Ovary (tissue), 9 donors: ENCODE measurements around the gene KATNB1. TPM values are rescaled to one million over a fixed set of nuclear protein-coding genes. Genes with fewer than 3 reads are reported as not detected.

ENCODE experiments used
- DNase-seq, 5 donors: peaks; one replicate each; pipeline ENCODE4 v3.0.0-alpha.2; 2019 to 2020
- H3K27ac ChIP-seq, 2 donors: fragments of 200-600 bp; one replicate each; pipeline versions ENCODE4 v1.5.1 to v1.8.0; 2019 to 2022
- H3K27me3 ChIP-seq: fragments of 200-600 bp; one replicate; pipeline ENCODE4 v1.8.0; 2022
- H3K36me3 ChIP-seq: fragments of 200-600 bp; sonication (generic); one replicate; pipeline ENCODE4 v1.5.1; 2019
- H3K4me1 ChIP-seq: one replicate; pipeline ENCODE4 v1.8.1; 2013; ENCODE audit warnings: mild to moderate bottlenecking, moderate library complexity; ENCODE audit not compliant: insufficient read depth
- H3K4me3 ChIP-seq: fragments of 200-600 bp; sonication (generic); one replicate; pipeline ENCODE4 v1.5.1; 2017
- H3K9me3 ChIP-seq, 2 donors: fragments of 200-600 bp in 1 of 2; sonication (generic) in 1 of 2; one replicate each; pipeline versions ENCODE4 v1.5.1 to v1.8.1; 2013 to 2019; ENCODE audit warnings: mild to moderate bottlenecking in 1 of 2, moderate library complexity in 1 of 2
- CTCF ChIP-seq, 3 donors: fragments of 450-650 bp in 2 of 3; fragments of 200-600 bp in 1 of 3; IDR thresholded peaks; one replicate each; pipeline versions ENCODE4 v1.5.1 to v1.8.0; 2016 to 2022; ENCODE audit warnings: antibody characterized with exemption in 3 of 3, mild to moderate bottlenecking in 1 of 3
- EP300 ChIP-seq: sonication (generic); formaldehyde crosslinking; IDR thresholded peaks from one replicate; pipeline ENCODE4 v1.6.1; 2017; ENCODE audit warnings: antibody characterized with exemption
- POLR2A ChIP-seq: fragments of 450-650 bp; IDR thresholded peaks from one replicate; pipeline ENCODE4 v1.6.1; 2017; ENCODE audit warnings: antibody characterized with exemption, mild to moderate bottlenecking, moderate library complexity
- WGBS, 3 donors: extraction: QIAGEN DNeasy Blood & Tissue Kit in 1 of 3; methylation state at CpG; one replicate each; pipeline versions ENCODE4 v1.1.5 to v1.1.7; 2013 to 2017; 5-methylcytosine and 5-hydroxymethylcytosine counted together
- intact Hi-C, 4 donors: fragments of 100-400 bp; cut with DNase I; formaldehyde crosslinking; loops; one replicate each; pipeline versions ENCODE4 v1.11.0 to v1.15.1; 2022 to 2023
- polyA plus RNA-seq, 2 donors: library from polyadenylated mRNA; stranded (reverse); fragments of 200-250 nt in 1 of 2; fragments of 350-450 nt in 1 of 2; fragmentation: Illumina TruSeq in 1 of 2; extraction: RNeasy Lipid Tissue Mini Kit (QIAGEN cat#74804) in 1 of 2; gene quantifications; one replicate each; pipeline ENCODE4 v1.2.3, GENCODE V29; 2013 to 2014
- total RNA-seq, 7 donors: library from RNA; depleted of rRNA in 2 of 7; stranded (reverse); fragments of >200 nt in 2 of 7; fragmentation: NEBNext Ultra II Directional in 3 of 7; extraction: Animal tissue kit (Norgen Biotek cat#: 25700) in 3 of 7; gene quantifications; one replicate each; pipeline versions ENCODE4 v1.1.0 to v1.2.4, GENCODE V29; 2016 to 2023
- donor health status: DM: no; HTN: no; CAD: no; lungs with moderate emphysema.
- donor health status: DM: no; HTN: no; CAD: no.
- donor health status: Bipolar disorder and iron deficiency.
- donor health status: DM: yes; HTN: yes; CAD: no.
- donor health status: DM: no; HTN: no; CAD: no.
- donor health status: DM: yes; HTN: yes; CAD: no.

Gene KATNB1
- total and polyA plus RNA-seq, 9 donors, result 3.4 to 20.2 (median 12.5) TPM

GRCh38 chr16:57786632-57787518, 51.3 kb downstream of the KATNB1 start:
- Histone ChIP-seq H3K4me1 (peaks cover 18% of the 10 kb centered on the region), H3K4me3 (no peak overlapping the region), H3K27me3 (no peaks in the 10 kb centered on the region), H3K36me3 (no peaks in the 10 kb centered on the region), H3K27ac (peak overlapping the region; percentile 18 to 45), H3K9me3 (no peaks in the 10 kb centered on the region)
- DNase-seq, result peak in 4 of 5 donors; percentile 51 to 87 (median 76)
- intact Hi-C loops, result no loop called here
- TF ChIP-seq CTCF (IDR thresholded peaks at IDR 0.05), result no peak
- no peak for TF ChIP-seq EP300
- TF ChIP-seq POLR2A, result no peak
- 51 to 58% (median 56%) methylated on average over 22 to 26 of the region's 26 CpGs for WGBS, 3 donors

GRCh38 chr16:57787519-57787905, 51.9 kb downstream of the KATNB1 start:
- DNase-seq, result no peak
- Histone ChIP-seq H3K9me3 (no peaks in the 10 kb centered on the region), H3K27ac (peak overlapping the region; percentile 18 to 29), H3K4me1 (peaks cover 18% of the 10 kb centered on the region), H3K4me3 (no peak overlapping the region), H3K36me3 (no peaks in the 10 kb centered on the region), H3K27me3 (no peaks in the 10 kb centered on the region)
- WGBS, 3 donors, result 79 to 84% (median 83%) methylated on average over 8 of the region's 8 CpGs
- TF ChIP-seq POLR2A (no peak), CTCF (IDR thresholded peaks at IDR 0.05) (no peak), EP300 (no peak)
- intact Hi-C loops, result no loop called here

- H3K4me1 ChIP-seq, result peaks cover 18% of the 10 kb centered on the region
- DNase-seq, result peak in 3 of 5 donors; percentile 38 to 64 (median 55)
- WGBS, 3 donors, result 26 to 36% (median 26%) methylated on average over 17 of the region's 17 CpGs
- H3K27ac ChIP-seq, result peak overlapping the region in 1 of 2 donors; percentile 17
- H3K4me3 ChIP-seq, result no peak overlapping the region
- intact Hi-C loops, result no loop called here
- H3K9me3 ChIP-seq, result no peaks in the 10 kb centered on the region
- TF ChIP-seq EP300 (no peak), CTCF (IDR thresholded peaks at IDR 0.05) (no peak), POLR2A (no peak)
- no peaks in the 10 kb centered on the region for H3K36me3 ChIP-seq
- H3K27me3 ChIP-seq, result no peaks in the 10 kb centered on the region
Measured at GRCh38 chr16:57788252-57788841, 52.8 kb downstream of the KATNB1 start.

GRCh38 chr16:57788951-57789350, 53.4 kb downstream of the KATNB1 start:
- TF ChIP-seq CTCF (IDR thresholded peaks at IDR 0.05) (no peak), POLR2A (no peak), EP300 (no peak)
- WGBS, 3 donors, result 91 to 93% (median 93%) methylated on average over 12 of the region's 12 CpGs
- Histone ChIP-seq H3K9me3 (no peaks in the 10 kb centered on the region), H3K27ac (peak overlapping the region in 1 of 2 donors; percentile 17), H3K4me3 (no peak overlapping the region), H3K27me3 (no peaks in the 10 kb centered on the region), H3K36me3 (no peaks in the 10 kb centered on the region), H3K4me1 (peaks cover 18% of the 10 kb centered on the region)
- intact Hi-C loops, result no loop called here
- DNase-seq, result no peak
